OCI-LY1 (cell line): Measurements from ENCODE around the gene ULK4.

ENCODE experiments used
- CTCF ChIP-seq: fragments of 200-600 bp; sonication (generic), shearing (Covaris generic); IDR thresholded peaks from 2 replicates; pipeline ENCODE4 v1.5.1; 2017; ENCODE audit warnings: mild to moderate bottlenecking, antibody characterized with exemption, low read length, moderate library complexity, mixed read lengths
- EZH2 ChIP-seq: fragments of 200-600 bp; sonication (generic), shearing (Covaris generic); IDR thresholded peaks from 2 replicates; pipeline ENCODE4 v1.8.0; 2017; ENCODE audit warnings: borderline replicate concordance, mixed run types, mild to moderate bottlenecking, antibody characterized with exemption, low read length, moderate library complexity, mixed read lengths

- TF ChIP-seq CTCF, result no peak
- TF ChIP-seq EZH2, result no peak
Observed at GRCh38 chr3:41482134-41482533, 479.8 kb downstream of the ULK4 start.
